Measurements from ENCODE around the gene PARP12.

DNA sequence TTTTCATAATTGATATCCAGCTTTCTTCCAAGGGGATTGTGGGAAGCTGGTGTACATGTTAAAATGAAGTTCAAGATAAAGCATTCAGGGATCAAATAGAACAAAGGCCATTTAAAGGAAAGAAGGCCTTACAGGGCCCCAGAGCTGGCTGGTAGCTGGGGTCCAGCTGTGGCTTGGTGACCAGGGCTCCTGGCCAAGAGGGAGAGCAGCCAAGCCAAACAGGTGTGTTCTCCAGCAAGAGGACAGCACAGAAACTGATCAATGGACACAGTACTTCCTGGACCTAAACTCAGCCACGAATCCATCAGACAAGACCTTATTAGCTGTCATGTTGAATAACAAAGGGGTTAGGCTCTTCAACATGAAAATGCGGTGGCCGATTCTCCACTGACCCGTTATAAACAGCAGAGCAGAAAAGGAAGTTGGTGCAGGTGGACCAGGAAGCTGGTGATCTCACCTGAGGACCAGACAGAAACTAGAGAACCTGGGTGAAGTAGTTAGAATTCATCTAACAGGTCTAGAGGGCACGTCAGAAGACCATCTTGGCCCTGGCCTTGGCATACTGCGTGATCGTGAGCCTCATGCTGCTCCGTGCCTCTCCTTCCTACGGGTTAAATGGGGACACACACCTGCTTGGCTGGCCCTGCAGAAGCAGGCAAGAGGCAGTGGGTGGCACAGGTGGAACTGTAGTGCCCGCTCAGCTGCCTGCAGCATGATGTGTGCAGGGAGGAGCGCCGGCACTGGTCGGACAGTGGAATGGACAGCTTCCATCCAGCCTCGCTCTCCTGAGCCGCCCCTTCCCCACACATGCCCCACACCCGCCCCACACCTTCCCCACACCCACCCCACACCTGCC, 53.8 kb downstream of the PARP12 start:
- TF ChIP-seq ZNF184 (tag by site-specific recombination; IDR thresholded peaks at IDR 0.05) = no peak
- TF ChIP-seq ZNF677 (tag by site-specific recombination; IDR thresholded peaks at IDR 0.05) = no peak
- TF ChIP-seq, protein P1, sequence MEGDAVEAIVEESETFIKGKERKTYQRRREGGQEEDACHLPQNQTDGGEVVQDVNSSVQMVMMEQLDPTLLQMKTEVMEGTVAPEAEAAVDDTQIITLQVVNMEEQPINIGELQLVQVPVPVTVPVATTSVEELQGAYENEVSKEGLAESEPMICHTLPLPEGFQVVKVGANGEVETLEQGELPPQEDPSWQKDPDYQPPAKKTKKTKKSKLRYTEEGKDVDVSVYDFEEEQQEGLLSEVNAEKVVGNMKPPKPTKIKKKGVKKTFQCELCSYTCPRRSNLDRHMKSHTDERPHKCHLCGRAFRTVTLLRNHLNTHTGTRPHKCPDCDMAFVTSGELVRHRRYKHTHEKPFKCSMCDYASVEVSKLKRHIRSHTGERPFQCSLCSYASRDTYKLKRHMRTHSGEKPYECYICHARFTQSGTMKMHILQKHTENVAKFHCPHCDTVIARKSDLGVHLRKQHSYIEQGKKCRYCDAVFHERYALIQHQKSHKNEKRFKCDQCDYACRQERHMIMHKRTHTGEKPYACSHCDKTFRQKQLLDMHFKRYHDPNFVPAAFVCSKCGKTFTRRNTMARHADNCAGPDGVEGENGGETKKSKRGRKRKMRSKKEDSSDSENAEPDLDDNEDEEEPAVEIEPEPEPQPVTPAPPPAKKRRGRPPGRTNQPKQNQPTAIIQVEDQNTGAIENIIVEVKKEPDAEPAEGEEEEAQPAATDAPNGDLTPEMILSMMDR (tag by site-specific recombination; IDR thresholded peaks at IDR 0.05) = no peak
- TF ChIP-seq ZNF24 (tag by site-specific recombination; IDR thresholded peaks at IDR 0.05) = no peak
- TF ChIP-seq ZNF274 (IDR thresholded peaks at IDR 0.05; ENCODE audit: low read length) = no peak
- TF ChIP-seq ZNF274 (tag by site-specific recombination; IDR thresholded peaks at IDR 0.05; ENCODE audit: borderline replicate concordance) = no peak
- no peak for TF ChIP-seq ZFP37 (tag by site-specific recombination; IDR thresholded peaks at IDR 0.05)
- no peak for TF ChIP-seq ZBTB26 (tag by site-specific recombination; optimal IDR thresholded peaks at IDR 0.05)
- no peak for TF ChIP-seq REST (tag by site-specific recombination; IDR thresholded peaks at IDR 0.05)
- no peak for TF ChIP-seq ZNF311 (tag by site-specific recombination; IDR thresholded peaks at IDR 0.05; ENCODE audit: borderline replicate concordance)
- TF ChIP-seq ZNF10 (tag by site-specific recombination; IDR thresholded peaks at IDR 0.05) = no peak
- no peak for TF ChIP-seq PRDM4 (tag by site-specific recombination; IDR thresholded peaks at IDR 0.05)

All from HEK293 (cell line).